Measurements from ENCODE around the gene PDHX. TPM values are rescaled to one million over a fixed set of nuclear protein-coding genes. Genes with fewer than 3 reads are reported as not detected.

Gene PDHX
- total and polyA plus RNA-seq, 10 donors = 9.2 to 32.9 (median 23.7) TPM

DNA sequence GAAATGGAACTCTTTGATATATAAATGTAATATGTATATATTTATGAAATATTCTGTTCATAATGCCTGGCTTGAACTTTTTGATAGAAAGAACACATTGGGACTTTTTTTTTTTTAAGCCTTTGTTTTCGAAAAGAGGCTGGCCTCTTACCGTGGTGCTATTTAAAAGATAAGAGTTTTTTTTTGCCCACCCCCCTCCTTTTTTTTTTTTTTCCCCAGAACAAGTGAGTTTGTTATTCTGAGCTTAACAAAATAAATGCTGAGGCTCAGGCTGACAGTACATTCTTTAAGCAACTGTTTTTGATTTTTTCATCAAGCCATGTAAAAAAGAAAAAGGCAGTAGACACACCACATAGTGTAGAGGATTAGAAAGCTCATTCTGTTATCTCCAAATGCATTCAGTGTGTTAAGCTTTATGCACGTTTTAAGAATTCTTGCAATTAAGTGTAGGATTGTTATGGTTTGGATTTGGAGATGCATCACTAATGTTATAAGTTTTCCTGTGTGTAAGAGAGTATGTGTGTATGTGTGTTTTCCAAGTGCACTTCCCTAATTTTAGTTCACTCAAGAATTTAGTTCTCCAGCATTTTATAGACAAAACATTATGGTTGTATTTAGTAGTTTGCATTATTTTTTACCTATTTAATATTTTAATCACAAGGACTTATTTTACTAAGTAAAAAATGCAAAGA lies 12.0 kb downstream of the PDHX start:
- H3K4me3 ChIP-seq = no peak overlapping the region
- intact Hi-C loops (cut with DNase I; ENCODE audit: low total_unique reads) = loop anchor here (5.0 kb wide), 3 partner anchors 309 to 559 kb away; no protein-coding TSS in a partner anchor
- WGBS, 5 donors = 73 to 80% (median 78%) methylated on average over 3 of the region's 3 CpGs
- no peak for TF ChIP-seq POLR2A (IDR thresholded peaks at IDR 0.05)
- TF ChIP-seq, protein P1, sequence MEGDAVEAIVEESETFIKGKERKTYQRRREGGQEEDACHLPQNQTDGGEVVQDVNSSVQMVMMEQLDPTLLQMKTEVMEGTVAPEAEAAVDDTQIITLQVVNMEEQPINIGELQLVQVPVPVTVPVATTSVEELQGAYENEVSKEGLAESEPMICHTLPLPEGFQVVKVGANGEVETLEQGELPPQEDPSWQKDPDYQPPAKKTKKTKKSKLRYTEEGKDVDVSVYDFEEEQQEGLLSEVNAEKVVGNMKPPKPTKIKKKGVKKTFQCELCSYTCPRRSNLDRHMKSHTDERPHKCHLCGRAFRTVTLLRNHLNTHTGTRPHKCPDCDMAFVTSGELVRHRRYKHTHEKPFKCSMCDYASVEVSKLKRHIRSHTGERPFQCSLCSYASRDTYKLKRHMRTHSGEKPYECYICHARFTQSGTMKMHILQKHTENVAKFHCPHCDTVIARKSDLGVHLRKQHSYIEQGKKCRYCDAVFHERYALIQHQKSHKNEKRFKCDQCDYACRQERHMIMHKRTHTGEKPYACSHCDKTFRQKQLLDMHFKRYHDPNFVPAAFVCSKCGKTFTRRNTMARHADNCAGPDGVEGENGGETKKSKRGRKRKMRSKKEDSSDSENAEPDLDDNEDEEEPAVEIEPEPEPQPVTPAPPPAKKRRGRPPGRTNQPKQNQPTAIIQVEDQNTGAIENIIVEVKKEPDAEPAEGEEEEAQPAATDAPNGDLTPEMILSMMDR (IDR thresholded peaks at IDR 0.05 in 8 of 11, conservative IDR thresholded peaks at IDR 0.05 in 3 of 11) = no peak
- TF ChIP-seq POLR2AphosphoS5 (IDR thresholded peaks at IDR 0.05) = no peak
- peaks cover 0 to 59% (median 10%) of the 10 kb centered on the region in 6 donors for H3K4me1 ChIP-seq
- DNase-seq = no peak
- no peaks in the 10 kb centered on the region for H3K27me3 ChIP-seq (replicated peaks in 1 of 7)
- no peaks in the 10 kb centered on the region for H3K9me3 ChIP-seq
- peaks cover 0 to 22% (median 10%) of the 10 kb centered on the region in 6 donors for H3K36me3 ChIP-seq
- H3K27ac ChIP-seq = no peak overlapping the region

DNA sequence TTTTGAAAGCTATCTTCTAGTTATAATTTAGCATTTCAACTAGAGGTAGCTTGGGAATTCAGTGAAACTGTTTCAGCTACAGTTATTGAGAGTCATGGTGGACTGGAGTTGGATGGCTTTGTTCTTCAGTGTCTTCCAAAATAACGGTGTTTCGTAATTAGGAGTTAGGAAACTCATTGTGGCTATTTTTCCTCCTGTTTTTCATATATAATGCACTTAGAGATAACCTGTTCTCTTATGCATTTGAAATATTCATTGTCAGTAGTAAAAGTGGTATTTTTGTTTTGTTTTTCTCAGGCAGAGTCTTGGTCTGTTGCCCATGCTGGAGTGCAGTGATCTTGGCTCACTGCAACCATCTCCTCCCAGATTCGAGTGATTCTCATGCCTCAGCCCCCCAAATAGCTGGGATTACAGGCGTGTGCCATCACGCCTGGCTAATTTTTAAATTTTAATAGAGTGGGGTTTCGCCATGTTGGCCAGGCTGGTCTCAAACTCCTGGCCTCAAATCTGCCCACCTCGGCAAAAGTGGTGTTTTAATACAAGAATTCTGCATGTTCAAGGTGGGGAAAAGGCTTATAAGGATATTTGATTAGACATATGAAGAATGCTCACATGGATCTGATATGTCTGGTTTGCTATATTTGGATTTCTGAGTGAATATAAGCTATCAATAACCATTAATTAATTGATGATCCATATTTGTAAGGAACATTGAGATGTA lies 12.7 kb downstream of the PDHX start:
- peaks cover 0 to 52% (median 10%) of the 10 kb centered on the region in 6 donors for H3K4me1 ChIP-seq
- TF ChIP-seq POLR2AphosphoS5 (IDR thresholded peaks at IDR 0.05) (no peak), POLR2A (IDR thresholded peaks at IDR 0.05) (no peak)
- TF ChIP-seq, protein P1 (IDR thresholded peaks at IDR 0.05 in 8 of 11, conservative IDR thresholded peaks at IDR 0.05 in 3 of 11) = no peak
- 86 to 97% (median 92%) methylated on average over 7 of the region's 7 CpGs for WGBS, 5 donors
- DNase-seq = no peak
- H3K4me3 ChIP-seq = no peak overlapping the region
- H3K9me3 ChIP-seq = no peaks in the 10 kb centered on the region
- no peaks in the 10 kb centered on the region for H3K27me3 ChIP-seq (replicated peaks in 1 of 7)
- H3K36me3 ChIP-seq = peaks cover 0 to 29% (median 11%) of the 10 kb centered on the region in 6 donors
- intact Hi-C loops (cut with DNase I; ENCODE audit: low total_unique reads) = loop anchor here (5.0 kb wide), 3 partner anchors 308 to 558 kb away; no protein-coding TSS in a partner anchor
- H3K27ac ChIP-seq = no peak overlapping the region

DNA sequence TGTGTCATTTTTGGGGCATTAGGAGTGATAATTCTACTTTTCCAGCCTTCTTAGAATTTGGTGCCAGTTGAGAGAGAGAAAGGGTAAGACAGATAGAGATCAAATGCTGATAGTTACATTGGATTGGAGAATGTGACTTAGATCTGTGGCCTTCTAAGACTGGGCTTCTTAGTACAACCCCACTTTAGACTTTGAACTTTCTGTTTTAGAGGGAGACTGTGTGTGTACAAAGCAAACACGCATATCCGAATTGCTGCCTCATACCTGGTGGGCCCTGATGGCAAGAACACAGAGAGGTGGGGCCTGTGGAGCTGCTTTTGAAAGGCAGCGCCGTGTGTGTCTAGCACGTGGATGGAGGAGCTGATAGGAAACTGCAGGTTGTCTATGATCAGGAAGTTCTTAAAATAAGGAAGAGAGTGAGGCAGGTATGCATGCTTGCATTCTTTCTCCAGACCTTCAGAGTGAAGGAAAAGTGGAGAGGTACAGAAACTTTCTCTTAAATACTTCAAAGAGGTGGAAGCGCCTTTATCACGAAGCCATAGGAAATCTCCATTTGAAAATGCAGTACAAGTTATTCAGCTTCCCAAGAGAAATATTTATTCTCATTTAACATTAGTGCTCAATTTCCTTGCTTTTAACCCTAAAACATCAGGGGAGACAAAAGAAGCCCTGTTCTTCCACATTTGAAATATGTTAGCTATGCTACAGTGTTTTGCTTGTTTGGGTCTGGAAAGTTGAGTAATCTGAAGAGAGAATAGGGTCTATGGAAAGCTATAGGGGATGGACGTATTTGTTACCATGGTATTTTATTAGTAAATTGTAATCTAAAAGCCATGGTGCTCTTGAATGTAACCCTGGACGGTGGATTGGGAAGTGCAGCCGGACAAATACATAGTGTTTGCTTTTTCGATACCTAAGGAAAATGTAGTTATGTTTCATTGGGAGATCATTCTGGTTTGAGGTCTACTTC lies 13.7 kb downstream of the PDHX start:
- TF ChIP-seq POLR2A (IDR thresholded peaks at IDR 0.05) = no peak
- TF ChIP-seq POLR2AphosphoS5 (IDR thresholded peaks at IDR 0.05) = no peak
- TF ChIP-seq, protein P1 (IDR thresholded peaks at IDR 0.05 in 8 of 11, conservative IDR thresholded peaks at IDR 0.05 in 3 of 11) = no peak
- intact Hi-C loops (cut with DNase I; ENCODE audit: low total_unique reads) = loop anchor here (5.0 kb wide), 3 partner anchors 307 to 557 kb away; no protein-coding TSS in a partner anchor

More for the DNA sequence above, 13.7 kb downstream of the PDHX start:
- no peak for DNase-seq
- Histone ChIP-seq H3K27ac (no peak overlapping the region), H3K9me3 (no peaks in the 10 kb centered on the region), H3K4me1 (peaks cover 0 to 43% (median 10%) of the 10 kb centered on the region in 6 donors), H3K4me3 (no peak overlapping the region), H3K36me3 (peaks cover 0 to 35% (median 11%) of the 10 kb centered on the region in 6 donors), H3K27me3 (replicated peaks in 1 of 7) (no peaks in the 10 kb centered on the region)
- WGBS, 5 donors = 90 to 92% (median 91%) methylated on average over 11 of the region's 11 CpGs
